Endodermal cell (in vitro differentiated cells): ENCODE data around the gene ELL. TPM values are rescaled to one million over a fixed set of nuclear protein-coding genes. Genes with fewer than 3 reads are reported as not detected.
A peak's percentile ranks its signal among the peaks of the same experiment; 100 is the strongest.
"Not testable (repeated sequence)": the region's sequence is repeated elsewhere in the genome, so short reads cannot be mapped to it uniquely, and the experiment has no call there.

Source experiments
- DNase-seq: peaks from one replicate; pipeline ENCODE4 v3.0.0-alpha.2; 2017
- H3K27ac ChIP-seq: 2 replicates; pipeline ENCODE4 v1.5.1; 2013; ENCODE audit warnings: mild to moderate bottlenecking, low read depth, low read length, moderate library complexity
- H3K27me3 ChIP-seq: 2 replicates; pipeline ENCODE4 v1.6.1; 2013; ENCODE audit warnings: mild to moderate bottlenecking, low read length, moderate library complexity; ENCODE audit not compliant: insufficient read depth, control insufficient read depth, poor library complexity, severe bottlenecking
- H3K36me3 ChIP-seq: 2 replicates; pipeline ENCODE4 v1.7.0; 2013; ENCODE audit warnings: mild to moderate bottlenecking, low read length, moderate library complexity; ENCODE audit not compliant: control insufficient read depth, insufficient read depth
- H3K4me1 ChIP-seq: one replicate; pipeline ENCODE4 v1.7.0; 2013; ENCODE audit warnings: low read length; ENCODE audit not compliant: control insufficient read depth, insufficient read depth
- H3K4me3 ChIP-seq: 2 replicates; pipeline ENCODE4 v1.5.1; 2013; ENCODE audit warnings: mild to moderate bottlenecking, low read length, moderate library complexity
- H3K9ac ChIP-seq: 2 replicates; pipeline ENCODE4 v1.6.1; 2013; ENCODE audit warnings: mild to moderate bottlenecking, low read length, moderate library complexity; ENCODE audit not compliant: poor library complexity, severe bottlenecking; ENCODE audit errors: extremely low read depth
- H3K9me3 ChIP-seq: 2 replicates; pipeline ENCODE4 v1.6.1; 2013; ENCODE audit warnings: mild to moderate bottlenecking, low read length, moderate library complexity; ENCODE audit not compliant: control insufficient read depth
- H3K27ac Mint-ChIP-seq: 2 replicates; pipeline ENCODE4 v1.8.0; 2020; ENCODE audit warnings: mixed read lengths
- H3K27me3 Mint-ChIP-seq: 2 replicates; pipeline ENCODE4 v1.8.0; 2021; ENCODE audit warnings: mild to moderate bottlenecking, mixed read lengths; ENCODE audit not compliant: insufficient read depth
- H3K36me3 Mint-ChIP-seq: 2 replicates; pipeline ENCODE4 v1.8.0; 2020; ENCODE audit warnings: low read depth, mixed read lengths
- H3K4me1 Mint-ChIP-seq: 2 replicates; pipeline ENCODE4 v1.8.0; 2020; ENCODE audit warnings: mixed read lengths
- H3K4me3 Mint-ChIP-seq: 2 replicates; pipeline ENCODE4 v1.8.0; 2020; ENCODE audit warnings: mild to moderate bottlenecking, moderate library complexity, mixed read lengths
- H3K9me3 Mint-ChIP-seq: 2 replicates; pipeline ENCODE4 v1.8.0; 2020; ENCODE audit warnings: mild to moderate bottlenecking, mixed read lengths
- CTCF ChIP-seq: fragments of 200-600 bp; sonication (generic); conservative IDR thresholded peaks from 2 replicates; pipeline ENCODE4 v1.5.0; 2021; ENCODE audit warnings: antibody characterized with exemption, mild to moderate bottlenecking
- WGBS, 2 experiments: methylation state at CpG; one replicate each; pipeline versions ENCODE4 v1.1.5 to v1.1.7; 2013; ENCODE audit warnings: missing lambda C conversion rate in 2 of 2, mixed read lengths in 1 of 2; ENCODE audit not compliant: insufficient coverage in 1 of 2, insufficient read length in 1 of 2; 5-methylcytosine and 5-hydroxymethylcytosine counted together
- total RNA-seq, 2 donors: library from RNA; stranded (reverse); fragmentation: NEBNext Ultra II Directional in 1 of 2; extraction: Animal tissue kit (Norgen Biotek cat#: 25700) in 1 of 2; gene quantifications; 2 replicates in 1 of 2; 3 replicates in 1 of 2; pipeline ENCODE4 v1.2.1, GENCODE V29; 2021

ELL gene
- total RNA-seq, 2 donors from 2014 or later = 10.9 to 15.4 TPM

DNA sequence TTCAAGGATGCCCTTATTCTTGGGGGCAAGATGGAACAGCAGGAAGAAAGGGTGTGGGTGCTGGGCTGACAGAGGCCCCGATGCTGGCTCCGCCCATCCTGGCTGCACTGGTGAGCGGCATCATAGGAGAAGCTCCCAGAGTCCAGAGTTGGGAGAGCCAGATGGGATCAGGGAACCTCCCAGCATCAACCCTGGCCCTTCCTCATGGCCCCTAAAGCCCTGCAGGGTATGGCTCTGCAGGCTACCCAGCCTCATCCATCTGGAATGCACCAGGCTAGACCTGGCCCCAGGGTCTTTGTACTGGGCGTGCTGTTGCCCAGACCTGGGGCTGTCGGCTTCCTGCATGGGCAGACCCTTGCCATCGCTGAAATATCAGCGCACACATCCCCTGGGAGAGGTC lies 7.9 kb upstream of the ELL start:
- Histone ChIP-seq H3K4me1 (no peaks in the 10 kb centered on the region), H3K27me3 (no peaks in the 10 kb centered on the region), H3K27ac (no peak overlapping the region), H3K36me3 (peaks cover 14% of the 10 kb centered on the region), H3K4me3 (no peak overlapping the region), H3K9ac (no peak overlapping the region), H3K9me3 (no peaks in the 10 kb centered on the region)
- no peak for DNase-seq
- Mint-ChIP-seq H3K4me1 (no peaks in the 10 kb centered on the region), H3K36me3 (peaks cover 22% of the 10 kb centered on the region), H3K27ac (no peak overlapping the region), H3K4me3 (no peak overlapping the region), H3K9me3 (no peaks in the 10 kb centered on the region), H3K27me3 (no peaks in the 10 kb centered on the region)
- 86 to 93% methylated on average over 6 to 7 of the region's 7 CpGs for WGBS, 2 experiments
- TF ChIP-seq CTCF = no peak

DNA sequence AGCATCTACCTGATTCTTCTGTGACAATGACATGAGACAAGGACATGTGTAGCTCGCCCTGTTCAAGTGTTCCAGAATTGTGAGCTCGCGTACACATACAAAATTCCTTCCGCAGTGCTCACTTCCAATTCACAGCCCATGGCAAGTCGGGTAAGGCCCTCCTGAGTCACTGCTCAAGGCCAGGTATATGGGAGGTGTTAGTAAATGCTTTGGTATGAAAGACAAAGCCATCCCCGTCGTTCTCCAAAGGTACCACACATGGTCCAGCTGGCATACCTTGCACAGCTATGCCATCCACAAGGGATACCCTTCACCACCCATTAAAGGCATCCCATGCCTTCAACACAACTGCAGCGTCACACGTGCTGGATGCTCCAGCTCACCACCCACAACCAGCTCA lies 4.4 kb upstream of the ELL start:
- no peaks in the 10 kb centered on the region for H3K9me3 Mint-ChIP-seq
- WGBS, 2 experiments = 89 to 95% methylated on average over 4 to 9 of the region's 9 CpGs

GRCh38 chr19:18523841-18524240 lies 2.0 kb upstream of the ELL start:
- Histone ChIP-seq H3K4me3 (no peak overlapping the region), H3K9me3 (no peaks in the 10 kb centered on the region), H3K9ac (no peak overlapping the region), H3K27me3 (no peaks in the 10 kb centered on the region), H3K36me3 (no peaks in the 10 kb centered on the region), H3K27ac (no peak overlapping the region), H3K4me1 (no peaks in the 10 kb centered on the region)
- TF ChIP-seq CTCF = no peak
- Mint-ChIP-seq H3K27me3 (peaks cover 1% of the 10 kb centered on the region), H3K36me3 (no peaks in the 10 kb centered on the region), H3K4me3 (no peak overlapping the region), H3K27ac (peak overlapping the region; percentile 80), H3K4me1 (peaks cover 11% of the 10 kb centered on the region), H3K9me3 (no peaks in the 10 kb centered on the region)
- 84 to 85% methylated on average over 7 to 9 of the region's 9 CpGs for WGBS, 2 experiments
- DNase-seq = peak; percentile 93

More for the DNA sequence above, 4.4 kb upstream of the ELL start:
- Histone ChIP-seq H3K9ac (no peak overlapping the region), H3K36me3 (peaks cover 1% of the 10 kb centered on the region), H3K27me3 (no peaks in the 10 kb centered on the region), H3K4me1 (no peaks in the 10 kb centered on the region), H3K27ac (no peak overlapping the region), H3K9me3 (no peaks in the 10 kb centered on the region), H3K4me3 (no peak overlapping the region)
- no peak overlapping the region for H3K4me3 Mint-ChIP-seq
- no peak for DNase-seq
- peak overlapping the region; percentile 61 for H3K27ac Mint-ChIP-seq
- H3K27me3 Mint-ChIP-seq = no peaks in the 10 kb centered on the region
- H3K36me3 Mint-ChIP-seq = peaks cover 2% of the 10 kb centered on the region
- H3K4me1 Mint-ChIP-seq = no peaks in the 10 kb centered on the region
- no peak for TF ChIP-seq CTCF

DNA sequence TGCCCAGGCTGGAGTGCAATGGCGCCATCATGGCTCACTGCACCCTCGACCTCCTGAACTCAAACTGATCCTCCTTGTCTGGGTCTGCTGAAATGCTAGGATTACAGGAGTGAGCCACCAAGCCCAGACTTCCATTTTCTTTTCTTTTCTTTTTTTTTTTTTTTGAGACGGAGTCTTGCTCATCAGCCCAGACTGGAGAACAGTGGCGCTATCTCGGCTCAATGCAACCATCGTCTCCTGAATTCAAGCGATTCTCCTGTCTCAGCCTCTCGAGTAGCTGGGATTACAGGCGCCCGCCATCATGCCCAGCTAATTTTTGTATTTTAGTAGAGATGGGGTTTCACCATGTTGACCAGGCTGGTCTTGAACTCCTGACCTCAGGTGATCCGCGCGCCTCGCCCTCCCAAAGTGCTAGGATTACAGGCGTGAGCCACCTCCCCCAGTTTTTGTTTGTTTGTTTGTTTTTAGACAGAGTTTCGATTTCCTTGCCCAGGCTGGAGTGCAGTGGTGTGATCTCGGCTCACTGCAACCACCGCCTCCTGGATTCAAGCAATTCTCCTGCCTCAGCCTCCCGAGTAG lies 1.1 kb upstream of the ELL start:
- H3K27me3 Mint-ChIP-seq = not testable (repeated sequence)
- H3K4me3 Mint-ChIP-seq = peak overlapping the region; percentile 91

More for the DNA sequence above, 1.1 kb upstream of the ELL start:
- 82 to 89% methylated on average over 15 to 19 of the region's 19 CpGs for WGBS, 2 experiments
- Histone ChIP-seq H3K27ac (peak overlapping the region; percentile 82), H3K9ac (peak overlapping the region; percentile 25)
- not testable (repeated sequence) for DNase-seq, H3K9me3 Mint-ChIP-seq, H3K36me3 ChIP-seq, H3K4me1 ChIP-seq, H3K36me3 Mint-ChIP-seq, H3K4me3 ChIP-seq, H3K27me3 ChIP-seq, H3K9me3 ChIP-seq
- Mint-ChIP-seq H3K27ac (peak overlapping the region; percentile 94), H3K4me1 (peaks cover 11% of the 10 kb centered on the region)
